Natural killer cell treated with Interleukin-12 subunit alpha and Interleukin-12 subunit beta and Interleukin-15 and Interleukin-18, amount 100 ng/mL, for 72 hours (primary cell): ENCODE measurements around the gene ALB. TPM values are rescaled to one million over a fixed set of nuclear protein-coding genes. Genes with fewer than 3 reads are reported as not detected.

Experiments used
- ATAC-seq, 2 donors: fragments of 150-1000 bp; cut with Tn5 transposase in 1 of 2; sonication (Bioruptor Pico), chemical (Tn5 transposase) in 1 of 2; 2 replicates each; pipeline ENCODE4 v1.10.0; 2021
- DNase-seq: peaks from one replicate; pipeline ENCODE4 v3.0.0; 2022; ENCODE audit warnings: low spot score
- H3K27ac Mint-ChIP-seq, 2 donors: 1 replicate in 1 of 2; 2 replicates in 1 of 2; pipeline ENCODE4 v1.8.0; 2022; ENCODE audit warnings: mixed read lengths in 2 of 2, mild to moderate bottlenecking in 1 of 2, moderate library complexity in 1 of 2
- H3K27me3 Mint-ChIP-seq, 2 donors: 1 replicate in 1 of 2; 2 replicates in 1 of 2; pipeline ENCODE4 v1.8.0; 2022; ENCODE audit warnings: mixed read lengths in 2 of 2
- H3K36me3 Mint-ChIP-seq: one replicate; pipeline ENCODE4 v1.8.0; 2022; ENCODE audit warnings: mixed read lengths
- H3K4me1 Mint-ChIP-seq, 2 donors: 1 replicate in 1 of 2; 2 replicates in 1 of 2; pipeline ENCODE4 v1.8.0; 2022; ENCODE audit warnings: low read depth in 2 of 2, mixed read lengths in 2 of 2, mild to moderate bottlenecking in 1 of 2
- H3K4me3 Mint-ChIP-seq: one replicate; pipeline ENCODE4 v1.8.0; 2022; ENCODE audit warnings: mixed read lengths
- H3K9me3 Mint-ChIP-seq: 2 replicates; pipeline ENCODE4 v1.8.0; 2022; ENCODE audit warnings: mixed read lengths
- total RNA-seq, 2 donors: library from RNA; stranded (reverse); gene quantifications; one replicate each; pipeline ENCODE4 v1.2.3, GENCODE V29; 2022

The ALB gene
- total RNA-seq, 2 donors from 2014 or later = not detected

DNA sequence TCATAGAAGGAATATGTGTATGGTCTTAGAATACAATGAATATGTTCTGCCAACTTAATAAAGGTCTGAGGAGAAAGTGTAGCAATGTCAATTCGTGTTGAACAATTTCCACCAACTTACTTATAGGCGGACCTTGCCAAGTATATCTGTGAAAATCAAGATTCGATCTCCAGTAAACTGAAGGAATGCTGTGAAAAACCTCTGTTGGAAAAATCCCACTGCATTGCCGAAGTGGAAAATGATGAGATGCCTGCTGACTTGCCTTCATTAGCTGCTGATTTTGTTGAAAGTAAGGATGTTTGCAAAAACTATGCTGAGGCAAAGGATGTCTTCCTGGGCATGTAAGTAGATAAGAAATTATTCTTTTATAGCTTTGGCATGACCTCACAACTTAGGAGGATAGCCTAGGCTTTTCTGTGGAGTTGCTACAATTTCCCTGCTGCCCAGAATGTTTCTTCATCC lies 9.2 kb downstream of the ALB start:
- no peaks in the 10 kb centered on the region for H3K36me3 Mint-ChIP-seq
- no peaks in the 10 kb centered on the region for H3K4me1 Mint-ChIP-seq
- DNase-seq (no peak), ATAC-seq (no peak)
- H3K27me3 Mint-ChIP-seq = no peaks in the 10 kb centered on the region
- H3K9me3 Mint-ChIP-seq = no peaks in the 10 kb centered on the region
- H3K4me3 Mint-ChIP-seq = no peak overlapping the region
- H3K27ac Mint-ChIP-seq = no peak overlapping the region

DNA sequence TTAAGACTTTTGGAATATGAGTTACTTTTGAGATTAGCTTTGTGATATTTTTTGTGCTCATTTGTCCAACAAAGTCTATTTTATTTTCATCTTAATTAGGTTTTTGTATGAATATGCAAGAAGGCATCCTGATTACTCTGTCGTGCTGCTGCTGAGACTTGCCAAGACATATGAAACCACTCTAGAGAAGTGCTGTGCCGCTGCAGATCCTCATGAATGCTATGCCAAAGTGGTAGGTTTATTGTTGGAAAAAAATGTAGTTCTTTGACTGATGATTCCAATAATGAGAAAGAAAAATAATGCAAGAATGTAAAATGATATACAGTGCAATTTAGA lies 10.8 kb downstream of the ALB start:
- no peaks in the 10 kb centered on the region for H3K9me3 Mint-ChIP-seq
- H3K36me3 Mint-ChIP-seq = no peaks in the 10 kb centered on the region
- no peak overlapping the region for H3K4me3 Mint-ChIP-seq
- ATAC-seq = no peak
- H3K4me1 Mint-ChIP-seq = no peaks in the 10 kb centered on the region
- H3K27me3 Mint-ChIP-seq = no peaks in the 10 kb centered on the region
- DNase-seq = no peak
- no peak overlapping the region for H3K27ac Mint-ChIP-seq

DNA sequence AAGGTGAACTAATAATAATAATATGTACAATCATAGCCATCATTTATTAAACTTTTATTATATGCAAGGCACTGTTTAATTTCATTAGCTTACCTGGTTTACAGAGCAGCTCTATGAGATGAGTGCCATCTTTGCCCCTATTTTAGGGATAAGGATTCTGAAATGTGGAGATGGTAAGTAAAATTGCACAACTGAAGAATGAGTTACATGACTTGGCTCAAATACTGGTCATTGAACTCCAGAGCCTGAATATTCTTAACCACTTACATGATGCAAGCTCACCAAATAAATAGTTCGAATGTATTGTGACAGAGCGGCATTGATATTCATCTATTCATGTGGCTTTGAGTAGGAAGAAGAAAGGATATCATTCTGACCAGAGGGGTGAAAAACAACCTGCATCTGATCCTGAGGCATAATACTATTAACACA lies 11.7 kb downstream of the ALB start:
- H3K27ac Mint-ChIP-seq = no peak overlapping the region
- H3K9me3 Mint-ChIP-seq = no peaks in the 10 kb centered on the region
- H3K4me3 Mint-ChIP-seq = no peak overlapping the region
- H3K4me1 Mint-ChIP-seq = no peaks in the 10 kb centered on the region
- H3K36me3 Mint-ChIP-seq = no peaks in the 10 kb centered on the region
- DNase-seq (no peak), ATAC-seq (no peak)
- no peaks in the 10 kb centered on the region for H3K27me3 Mint-ChIP-seq

DNA sequence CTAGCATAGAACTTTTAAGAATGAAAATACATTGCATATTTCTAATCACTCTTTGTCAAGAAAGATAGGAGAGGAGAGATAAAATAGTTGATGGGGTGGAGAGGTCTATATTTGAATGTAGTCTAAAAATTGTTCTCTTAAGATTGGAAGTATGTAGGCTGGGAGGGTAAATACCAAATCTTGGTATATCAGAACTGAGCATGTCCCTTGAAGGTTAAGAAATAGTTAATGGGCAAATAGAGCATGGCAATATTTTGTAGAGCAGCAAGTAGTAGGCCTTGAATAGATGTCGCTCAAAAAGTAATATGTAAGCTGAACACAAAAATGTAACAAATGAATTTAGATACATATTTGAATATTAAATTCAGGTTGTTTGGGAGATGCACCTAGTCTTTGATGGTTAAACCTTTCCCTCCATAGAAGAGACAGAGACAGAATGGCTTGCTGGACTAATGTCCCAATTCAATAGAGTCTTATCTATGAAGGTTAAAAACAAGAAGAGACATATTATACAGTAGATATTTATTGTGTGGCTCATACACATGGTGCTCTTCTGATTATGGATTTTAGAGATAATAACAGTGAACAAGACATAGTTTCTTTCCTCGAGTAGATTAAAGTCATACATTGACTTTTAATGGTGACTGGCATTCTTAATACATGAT lies 12.5 kb downstream of the ALB start:
- no peak for ATAC-seq
- H3K9me3 Mint-ChIP-seq = no peaks in the 10 kb centered on the region
- no peaks in the 10 kb centered on the region for H3K27me3 Mint-ChIP-seq
- H3K4me1 Mint-ChIP-seq = no peaks in the 10 kb centered on the region
- no peak overlapping the region for H3K27ac Mint-ChIP-seq
- DNase-seq = no peak
- H3K4me3 Mint-ChIP-seq = no peak overlapping the region
- H3K36me3 Mint-ChIP-seq = no peaks in the 10 kb centered on the region

DNA sequence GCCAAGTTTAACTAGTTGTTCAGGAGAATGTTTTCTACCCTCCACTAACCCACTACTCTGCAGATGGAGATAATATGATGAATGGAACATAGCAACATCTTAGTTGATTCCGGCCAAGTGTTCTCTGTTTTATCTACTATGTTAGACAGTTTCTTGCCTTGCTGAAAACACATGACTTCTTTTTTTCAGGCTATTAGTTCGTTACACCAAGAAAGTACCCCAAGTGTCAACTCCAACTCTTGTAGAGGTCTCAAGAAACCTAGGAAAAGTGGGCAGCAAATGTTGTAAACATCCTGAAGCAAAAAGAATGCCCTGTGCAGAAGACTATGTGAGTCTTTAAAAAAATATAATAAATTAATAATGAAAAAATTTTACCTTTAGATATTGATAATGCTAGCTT lies 13.3 kb downstream of the ALB start:
- Mint-ChIP-seq H3K36me3 (no peaks in the 10 kb centered on the region), H3K9me3 (no peaks in the 10 kb centered on the region), H3K27me3 (no peaks in the 10 kb centered on the region), H3K4me1 (no peaks in the 10 kb centered on the region), H3K27ac (no peak overlapping the region), H3K4me3 (no peak overlapping the region)
- no peak for DNase-seq
- no peak for ATAC-seq

DNA sequence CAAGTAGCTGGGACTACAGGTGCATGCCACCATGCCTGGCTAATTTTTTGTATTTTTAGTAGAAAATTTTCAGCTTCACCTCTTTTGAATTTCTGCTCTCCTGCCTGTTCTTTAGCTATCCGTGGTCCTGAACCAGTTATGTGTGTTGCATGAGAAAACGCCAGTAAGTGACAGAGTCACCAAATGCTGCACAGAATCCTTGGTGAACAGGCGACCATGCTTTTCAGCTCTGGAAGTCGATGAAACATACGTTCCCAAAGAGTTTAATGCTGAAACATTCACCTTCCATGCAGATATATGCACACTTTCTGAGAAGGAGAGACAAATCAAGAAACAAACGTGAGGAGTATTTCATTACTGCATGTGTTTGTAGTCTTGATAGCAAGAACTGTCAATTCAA lies 13.9 kb downstream of the ALB start:
- Mint-ChIP-seq H3K9me3 (no peaks in the 10 kb centered on the region), H3K27me3 (no peaks in the 10 kb centered on the region), H3K27ac (no peak overlapping the region), H3K36me3 (no peaks in the 10 kb centered on the region), H3K4me3 (no peak overlapping the region), H3K4me1 (no peaks in the 10 kb centered on the region)
- no peak for DNase-seq
- ATAC-seq = no peak

DNA sequence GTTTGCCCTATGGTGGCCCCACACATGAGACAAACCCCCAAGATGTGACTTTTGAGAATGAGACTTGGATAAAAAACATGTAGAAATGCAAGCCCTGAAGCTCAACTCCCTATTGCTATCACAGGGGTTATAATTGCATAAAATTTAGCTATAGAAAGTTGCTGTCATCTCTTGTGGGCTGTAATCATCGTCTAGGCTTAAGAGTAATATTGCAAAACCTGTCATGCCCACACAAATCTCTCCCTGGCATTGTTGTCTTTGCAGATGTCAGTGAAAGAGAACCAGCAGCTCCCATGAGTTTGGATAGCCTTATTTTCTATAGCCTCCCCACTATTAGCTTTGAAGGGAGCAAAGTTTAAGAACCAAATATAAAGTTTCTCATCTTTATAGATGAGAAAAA lies 14.6 kb downstream of the ALB start:
- DNase-seq = no peak
- H3K27me3 Mint-ChIP-seq = no peaks in the 10 kb centered on the region
- no peaks in the 10 kb centered on the region for H3K9me3 Mint-ChIP-seq
- H3K36me3 Mint-ChIP-seq = no peaks in the 10 kb centered on the region
- no peak overlapping the region for H3K27ac Mint-ChIP-seq
- no peak for ATAC-seq
- no peak overlapping the region for H3K4me3 Mint-ChIP-seq
- H3K4me1 Mint-ChIP-seq = no peaks in the 10 kb centered on the region

DNA sequence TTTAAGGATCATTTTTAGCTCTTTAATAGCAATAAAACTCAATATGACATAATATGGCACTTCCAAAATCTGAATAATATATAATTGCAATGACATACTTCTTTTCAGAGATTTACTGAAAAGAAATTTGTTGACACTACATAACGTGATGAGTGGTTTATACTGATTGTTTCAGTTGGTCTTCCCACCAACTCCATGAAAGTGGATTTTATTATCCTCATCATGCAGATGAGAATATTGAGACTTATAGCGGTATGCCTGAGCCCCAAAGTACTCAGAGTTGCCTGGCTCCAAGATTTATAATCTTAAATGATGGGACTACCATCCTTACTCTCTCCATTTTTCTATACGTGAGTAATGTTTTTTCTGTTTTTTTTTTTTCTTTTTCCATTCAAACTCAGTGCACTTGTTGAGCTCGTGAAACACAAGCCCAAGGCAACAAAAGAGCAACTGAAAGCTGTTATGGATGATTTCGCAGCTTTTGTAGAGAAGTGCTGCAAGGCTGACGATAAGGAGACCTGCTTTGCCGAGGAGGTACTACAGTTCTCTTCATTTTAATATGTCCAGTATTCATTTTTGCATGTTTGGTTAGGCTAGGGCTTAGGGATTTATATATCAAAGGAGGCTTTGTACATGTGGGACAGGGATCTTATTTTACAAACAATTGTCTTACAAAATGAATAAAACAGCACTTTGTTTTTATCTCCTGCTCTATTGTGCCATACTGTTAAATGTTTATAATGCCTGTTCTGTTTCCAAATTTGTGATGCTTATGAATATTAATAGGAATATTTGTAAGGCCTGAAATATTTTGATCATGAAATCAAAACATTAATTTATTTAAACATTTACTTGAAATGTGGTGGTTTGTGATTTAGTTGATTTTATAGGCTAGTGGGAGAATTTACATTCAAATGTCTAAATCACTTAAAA lies 15.3 kb downstream of the ALB start:
- H3K36me3 Mint-ChIP-seq = no peaks in the 10 kb centered on the region

DNA sequence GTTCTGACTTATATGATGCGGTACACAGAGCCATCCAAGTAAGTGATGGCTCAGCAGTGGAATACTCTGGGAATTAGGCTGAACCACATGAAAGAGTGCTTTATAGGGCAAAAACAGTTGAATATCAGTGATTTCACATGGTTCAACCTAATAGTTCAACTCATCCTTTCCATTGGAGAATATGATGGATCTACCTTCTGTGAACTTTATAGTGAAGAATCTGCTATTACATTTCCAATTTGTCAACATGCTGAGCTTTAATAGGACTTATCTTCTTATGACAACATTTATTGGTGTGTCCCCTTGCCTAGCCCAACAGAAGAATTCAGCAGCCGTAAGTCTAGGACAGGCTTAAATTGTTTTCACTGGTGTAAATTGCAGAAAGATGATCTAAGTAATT lies 16.5 kb downstream of the ALB start:
- Mint-ChIP-seq H3K4me1 (no peaks in the 10 kb centered on the region), H3K4me3 (no peak overlapping the region), H3K27me3 (no peaks in the 10 kb centered on the region), H3K36me3 (no peaks in the 10 kb centered on the region), H3K9me3 (peaks cover 3% of the 10 kb centered on the region), H3K27ac (no peak overlapping the region)
- DNase-seq (no peak), ATAC-seq (no peak)

More for the DNA sequence above, 15.3 kb downstream of the ALB start:
- Mint-ChIP-seq H3K27ac (no peak overlapping the region), H3K4me1 (no peaks in the 10 kb centered on the region), H3K27me3 (no peaks in the 10 kb centered on the region), H3K4me3 (no peak overlapping the region), H3K9me3 (no peaks in the 10 kb centered on the region)
- DNase-seq = no peak
- no peak for ATAC-seq

DNA sequence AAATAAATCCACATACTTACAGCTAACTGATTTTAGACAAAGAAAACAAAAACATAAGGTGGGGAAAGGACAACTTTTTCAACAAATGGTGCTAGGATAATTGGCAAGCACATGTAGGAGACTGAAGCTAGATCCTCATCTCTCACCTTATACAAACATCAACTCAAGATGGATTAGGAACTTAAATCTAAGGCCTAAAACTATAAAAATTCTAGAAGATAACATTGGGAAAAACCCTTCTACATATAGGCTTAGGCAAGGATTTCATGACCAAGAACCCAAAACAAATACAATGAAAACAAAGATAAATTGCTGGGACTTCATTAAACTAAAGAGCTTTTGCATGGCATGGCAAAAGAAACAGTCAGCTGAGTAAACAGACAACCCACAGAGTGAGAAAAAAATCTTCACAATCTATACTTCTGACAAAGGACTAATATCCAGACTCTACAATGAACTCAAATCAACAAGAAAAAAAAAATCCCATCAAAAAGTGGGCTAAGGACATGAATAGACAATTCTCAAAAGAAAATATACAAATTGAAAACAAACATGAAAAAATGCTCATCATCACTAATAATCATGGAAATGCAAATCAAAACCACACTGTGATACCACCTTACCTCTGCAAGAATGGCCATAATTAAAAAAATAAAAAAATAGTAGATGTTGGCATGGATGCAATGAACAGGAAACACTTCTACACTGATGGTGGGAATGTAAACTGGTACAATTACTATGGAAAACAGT lies 17.8 kb downstream of the ALB start:
- no peaks in the 10 kb centered on the region for H3K27me3 Mint-ChIP-seq
- no peak overlapping the region for H3K4me3 Mint-ChIP-seq
- H3K27ac Mint-ChIP-seq = no peak overlapping the region
- ATAC-seq (no peak), DNase-seq (no peak)
- H3K36me3 Mint-ChIP-seq = no peaks in the 10 kb centered on the region
- peaks cover 3% of the 10 kb centered on the region for H3K9me3 Mint-ChIP-seq
- H3K4me1 Mint-ChIP-seq = no peaks in the 10 kb centered on the region

DNA sequence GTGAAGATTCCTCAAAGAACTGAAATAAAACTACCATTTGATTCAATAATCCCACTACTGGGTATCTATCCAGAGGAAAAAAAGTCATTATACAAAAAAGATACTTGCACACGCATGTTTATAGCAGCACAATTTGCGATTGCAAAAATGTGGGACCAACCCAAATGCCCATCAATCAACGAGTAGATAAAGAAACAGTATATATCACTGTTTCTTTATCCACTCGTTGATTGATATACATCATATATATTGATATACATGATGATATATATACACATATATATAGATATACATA lies 18.3 kb downstream of the ALB start:
- no peak for DNase-seq
- Mint-ChIP-seq H3K27ac (no peak overlapping the region), H3K4me1 (no peaks in the 10 kb centered on the region), H3K4me3 (no peak overlapping the region), H3K27me3 (no peaks in the 10 kb centered on the region), H3K9me3 (peaks cover 3% of the 10 kb centered on the region), H3K36me3 (no peaks in the 10 kb centered on the region)
- ATAC-seq = no peak

DNA sequence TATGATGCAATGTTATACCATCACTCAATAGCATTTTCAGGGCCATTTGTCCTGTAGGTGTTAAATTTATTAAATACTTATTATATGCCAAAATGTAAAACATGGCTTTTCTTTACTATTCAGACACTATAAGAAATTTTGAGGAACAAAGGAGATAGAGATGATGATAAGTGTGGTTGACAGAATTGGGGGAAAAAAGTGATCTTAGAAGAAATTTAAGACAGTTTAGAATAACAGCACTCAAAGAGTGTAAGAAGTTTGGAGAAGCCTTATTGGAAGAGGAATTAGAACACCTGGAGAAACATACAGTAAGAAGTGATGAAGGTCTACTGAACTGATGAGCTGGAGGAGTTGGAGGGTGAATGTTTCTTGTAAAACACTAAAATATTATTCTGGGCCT lies 19.1 kb downstream of the ALB start:
- H3K9me3 Mint-ChIP-seq = peaks cover 3% of the 10 kb centered on the region
- H3K4me3 Mint-ChIP-seq = no peak overlapping the region
- H3K27ac Mint-ChIP-seq = no peak overlapping the region
- no peaks in the 10 kb centered on the region for H3K4me1 Mint-ChIP-seq
- no peak for DNase-seq
- no peak for ATAC-seq
- H3K27me3 Mint-ChIP-seq = no peaks in the 10 kb centered on the region
- H3K36me3 Mint-ChIP-seq = no peaks in the 10 kb centered on the region

DNA sequence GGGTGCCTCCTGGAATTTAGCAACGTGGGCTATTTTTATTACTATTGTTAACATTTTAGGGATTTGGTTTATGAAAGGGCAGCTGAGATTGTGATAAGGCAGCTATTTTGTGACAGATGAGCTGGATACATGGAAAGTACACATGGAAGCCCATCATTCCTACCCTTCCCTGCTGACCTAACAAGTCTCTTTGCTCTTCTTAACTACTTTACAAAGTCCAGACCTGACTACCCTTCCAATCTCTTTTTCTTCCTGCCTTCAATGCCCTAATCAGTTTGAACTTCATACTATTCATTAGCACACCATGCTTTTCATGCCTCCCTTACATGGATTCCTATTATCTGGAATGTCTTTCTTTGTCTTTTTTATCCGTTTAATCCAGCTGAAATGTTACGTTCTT lies 22.6 kb downstream of the ALB start:
- Mint-ChIP-seq H3K27ac (no peak overlapping the region), H3K27me3 (no peaks in the 10 kb centered on the region), H3K4me1 (no peaks in the 10 kb centered on the region), H3K4me3 (no peak overlapping the region), H3K9me3 (peaks cover 3% of the 10 kb centered on the region), H3K36me3 (no peaks in the 10 kb centered on the region)
- DNase-seq (no peak), ATAC-seq (no peak)

DNA sequence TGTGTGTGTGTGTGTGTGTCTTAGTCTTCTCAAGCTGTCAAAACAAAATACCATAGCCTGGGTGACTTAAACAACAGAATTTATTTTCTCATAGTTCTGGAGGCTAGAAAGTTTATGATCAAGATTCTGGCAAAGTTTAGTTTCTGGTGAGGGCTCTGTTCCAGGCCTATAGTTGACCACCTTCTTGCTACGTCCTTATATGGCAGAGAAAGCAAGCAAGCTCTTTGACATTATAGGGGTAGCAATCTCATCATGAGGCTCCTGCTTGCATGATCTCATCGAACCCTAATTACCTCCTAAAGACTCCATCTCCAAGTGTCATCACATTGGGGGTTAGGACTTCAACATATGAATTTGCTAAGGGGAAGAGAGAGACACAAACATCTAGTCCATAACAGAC lies 25.0 kb downstream of the ALB start:
- ATAC-seq (no peak), DNase-seq (no peak)
- no peaks in the 10 kb centered on the region for H3K36me3 Mint-ChIP-seq
- no peak overlapping the region for H3K4me3 Mint-ChIP-seq
- H3K4me1 Mint-ChIP-seq = no peaks in the 10 kb centered on the region
- H3K27me3 Mint-ChIP-seq = no peaks in the 10 kb centered on the region
- peaks cover 3% of the 10 kb centered on the region for H3K9me3 Mint-ChIP-seq
- H3K27ac Mint-ChIP-seq = no peak overlapping the region
